Dermis lymphatic vessel endothelial cell (primary cell): ENCODE measurements around the gene SOX13. TPM values are rescaled to one million over a fixed set of nuclear protein-coding genes. Genes with fewer than 3 reads are reported as not detected.

Experiments used
- total RNA-seq: library from RNA; depleted of rRNA; stranded (reverse); fragments of >200 nt; gene quantifications from 2 replicates; pipeline ENCODE4 v1.2.1, GENCODE V29; 2014

The SOX13 gene
- 5.4 and 6.5 TPM in 2 replicates for total RNA-seq

DNA sequence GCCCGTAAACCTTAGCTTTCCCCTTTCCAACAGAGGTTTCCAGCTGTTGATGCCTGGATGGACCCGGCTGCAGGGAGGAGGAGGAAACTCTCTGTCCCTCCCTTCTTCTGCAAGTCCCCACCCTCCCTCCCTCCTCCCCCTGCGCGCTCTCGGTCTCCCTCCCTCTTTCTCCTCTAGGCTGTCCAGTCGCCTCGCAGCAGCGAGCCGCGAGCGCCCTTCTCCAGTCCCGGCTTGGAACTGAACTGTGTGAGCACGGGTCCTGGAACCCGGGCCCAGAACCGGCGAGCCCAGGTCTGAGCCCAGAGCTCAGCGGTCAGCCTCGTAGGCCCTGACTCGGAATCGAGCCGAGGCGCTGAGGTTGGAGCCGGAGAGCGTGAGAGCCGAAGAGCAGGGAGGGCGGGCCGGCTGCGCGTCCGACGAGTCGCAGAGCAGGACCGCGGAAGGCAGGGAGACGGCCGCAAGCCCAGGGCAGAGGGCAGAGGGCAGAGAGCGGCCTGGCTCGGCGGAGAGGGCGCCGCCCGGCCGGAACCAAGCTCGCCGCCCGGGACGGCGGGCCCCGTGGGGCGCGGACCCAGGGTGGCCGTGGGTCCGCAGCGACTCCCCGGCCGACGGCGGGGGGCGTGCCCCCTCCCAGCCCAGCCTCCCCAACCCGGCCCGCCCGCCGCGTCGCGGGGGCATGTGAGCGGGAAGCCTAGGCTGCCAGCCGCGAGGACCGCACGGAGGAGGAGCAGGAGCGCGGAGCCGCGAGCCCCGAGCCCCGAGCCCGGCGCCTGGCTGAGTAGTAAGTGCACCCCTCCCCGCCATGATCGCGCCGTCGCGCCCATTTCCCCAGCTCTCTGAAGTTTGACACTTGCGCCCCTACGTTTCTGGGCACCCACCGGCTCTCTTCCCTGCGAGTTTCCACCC is at the start of gene SOX13:
Gene SOX13, plus strand, starts transcription at position 185 of the 906 bp plus-strand sequence. CDS start 39,801 bp downstream, outside the sequence.

DNA sequence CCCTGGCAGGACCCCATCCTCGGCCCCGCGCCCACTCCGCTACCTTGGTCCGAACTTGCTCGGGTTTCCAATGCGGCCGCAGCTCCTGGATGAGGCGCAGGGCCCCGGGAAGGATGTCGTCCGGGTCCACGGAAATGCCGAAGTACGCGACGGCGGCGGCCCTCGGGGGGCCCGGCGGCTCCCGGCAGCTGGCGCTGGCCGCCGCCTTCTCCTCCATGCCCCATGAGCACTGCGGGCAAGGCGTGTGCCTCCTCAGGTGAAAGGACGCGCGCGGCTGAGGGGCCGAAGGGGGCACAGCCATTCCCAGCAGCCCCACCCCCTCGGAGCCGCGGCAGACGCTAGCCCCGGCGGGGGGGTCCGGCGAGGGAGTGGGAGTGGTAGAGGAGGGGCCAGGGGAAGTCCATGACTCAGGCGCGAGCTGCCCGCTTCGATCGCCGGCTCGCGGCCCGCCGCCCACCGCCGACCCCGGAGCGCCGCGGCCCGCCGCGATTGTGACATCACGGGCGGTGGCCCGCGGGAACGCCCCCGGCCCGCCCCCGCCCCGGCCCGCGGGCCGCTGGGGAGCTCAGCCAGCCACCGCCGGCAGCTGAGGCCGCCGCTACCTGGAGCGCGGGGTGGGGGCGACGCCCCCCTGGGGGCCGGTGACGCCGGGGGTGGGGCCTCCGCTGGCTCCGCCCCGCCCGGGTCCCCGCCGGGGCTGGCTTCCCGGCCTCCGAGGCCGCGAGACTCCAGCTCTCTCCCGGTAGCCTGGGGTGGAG is 78.8 kb downstream of the SOX13 start, which contains the start of gene ETNK2:
Gene ETNK2, minus strand, starts transcription at position 493 of the 758 bp plus-strand sequence. Its CDS starts 192 bp downstream, at position 301.

DNA sequence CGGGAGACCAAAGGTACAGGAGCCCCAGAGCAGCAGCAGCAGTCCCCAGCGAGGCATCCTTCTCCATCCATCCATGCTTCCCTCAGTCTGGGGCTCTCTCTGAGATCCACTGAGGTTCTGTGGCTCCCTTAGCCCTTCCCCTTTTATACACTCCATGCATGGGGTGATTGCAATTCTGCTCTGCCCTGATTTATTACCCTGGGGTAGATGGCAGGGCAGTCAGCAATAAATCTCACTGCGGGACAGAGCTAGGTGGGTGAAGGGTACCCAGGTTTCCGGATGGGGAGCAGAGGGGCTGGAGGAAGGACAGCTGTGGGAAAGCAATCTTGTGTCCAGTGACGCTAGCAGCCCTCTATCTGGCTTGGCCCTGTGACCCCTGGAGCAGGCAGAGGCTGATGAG is 93.3 kb downstream of the SOX13 start, which contains the start of gene REN:
Gene REN, minus strand, starts transcription at position 119 of the 400 bp plus-strand sequence. Its CDS starts 44 bp downstream, at position 75.

Other genes with a start within 250 kb of the SOX13 start
- gene SNRPE, start 211.5 kb upstream of the SOX13 start, total RNA-seq = 46.5 and 79.0 TPM in 2 replicates
- gene ETNK2, start 78.9 kb downstream of the SOX13 start, total RNA-seq = 8.9 and 9.6 TPM in 2 replicates
- gene REN, start 93.2 kb downstream of the SOX13 start, total RNA-seq = 0.11 TPM in 1 of 2 replicates, not detected in the other
- gene KISS1, start 123.4 kb downstream of the SOX13 start, total RNA-seq = 0.33 TPM in 1 of 2 replicates, not detected in the other
- gene GOLT1A, start 140.9 kb downstream of the SOX13 start, total RNA-seq = not detected in 2 replicates